ENCODE measurements around the gene XCL2.

DNA sequence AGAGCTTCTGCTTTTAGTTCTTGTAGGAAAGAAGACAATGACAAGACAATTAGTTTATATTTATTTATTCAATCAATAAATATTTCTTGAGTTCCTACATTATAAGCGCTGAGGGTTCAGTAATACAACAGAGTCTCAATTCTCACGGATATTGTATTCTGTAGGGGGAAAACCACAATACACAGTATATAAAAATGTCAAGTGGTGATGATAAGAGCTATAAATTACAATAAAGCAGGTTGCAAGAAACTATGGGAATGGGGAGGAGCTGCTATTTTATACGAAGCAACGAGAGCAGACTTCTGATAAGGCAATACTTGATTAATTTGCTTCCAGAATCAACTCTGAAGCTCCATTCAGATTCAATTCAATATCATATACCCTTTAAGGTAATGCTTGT is 22.0 kb upstream of the XCL2 start:
- no peak for TF ChIP-seq HDAC6 (IDR thresholded peaks at IDR 0.05; ENCODE audit: unreplicated experiment)
- TF ChIP-seq TBL1XR1 (IDR thresholded peaks at IDR 0.05; ENCODE audit: low read depth, low read length): no peak
- TF ChIP-seq, protein P1, sequence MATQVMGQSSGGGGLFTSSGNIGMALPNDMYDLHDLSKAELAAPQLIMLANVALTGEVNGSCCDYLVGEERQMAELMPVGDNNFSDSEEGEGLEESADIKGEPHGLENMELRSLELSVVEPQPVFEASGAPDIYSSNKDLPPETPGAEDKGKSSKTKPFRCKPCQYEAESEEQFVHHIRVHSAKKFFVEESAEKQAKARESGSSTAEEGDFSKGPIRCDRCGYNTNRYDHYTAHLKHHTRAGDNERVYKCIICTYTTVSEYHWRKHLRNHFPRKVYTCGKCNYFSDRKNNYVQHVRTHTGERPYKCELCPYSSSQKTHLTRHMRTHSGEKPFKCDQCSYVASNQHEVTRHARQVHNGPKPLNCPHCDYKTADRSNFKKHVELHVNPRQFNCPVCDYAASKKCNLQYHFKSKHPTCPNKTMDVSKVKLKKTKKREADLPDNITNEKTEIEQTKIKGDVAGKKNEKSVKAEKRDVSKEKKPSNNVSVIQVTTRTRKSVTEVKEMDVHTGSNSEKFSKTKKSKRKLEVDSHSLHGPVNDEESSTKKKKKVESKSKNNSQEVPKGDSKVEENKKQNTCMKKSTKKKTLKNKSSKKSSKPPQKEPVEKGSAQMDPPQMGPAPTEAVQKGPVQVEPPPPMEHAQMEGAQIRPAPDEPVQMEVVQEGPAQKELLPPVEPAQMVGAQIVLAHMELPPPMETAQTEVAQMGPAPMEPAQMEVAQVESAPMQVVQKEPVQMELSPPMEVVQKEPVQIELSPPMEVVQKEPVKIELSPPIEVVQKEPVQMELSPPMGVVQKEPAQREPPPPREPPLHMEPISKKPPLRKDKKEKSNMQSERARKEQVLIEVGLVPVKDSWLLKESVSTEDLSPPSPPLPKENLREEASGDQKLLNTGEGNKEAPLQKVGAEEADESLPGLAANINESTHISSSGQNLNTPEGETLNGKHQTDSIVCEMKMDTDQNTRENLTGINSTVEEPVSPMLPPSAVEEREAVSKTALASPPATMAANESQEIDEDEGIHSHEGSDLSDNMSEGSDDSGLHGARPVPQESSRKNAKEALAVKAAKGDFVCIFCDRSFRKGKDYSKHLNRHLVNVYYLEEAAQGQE (IDR thresholded peaks at IDR 0.05; ENCODE audit: low read depth, low read length): no peak
- no peak for TF ChIP-seq EZH2 (IDR thresholded peaks at IDR 0.05; ENCODE audit: borderline replicate concordance, control insufficient read depth, low read depth, low read length)
- TF ChIP-seq NFYA (IDR thresholded peaks at IDR 0.05; ENCODE audit: borderline replicate concordance, low read depth, low read length): no peak
- TF ChIP-seq, protein P2, sequence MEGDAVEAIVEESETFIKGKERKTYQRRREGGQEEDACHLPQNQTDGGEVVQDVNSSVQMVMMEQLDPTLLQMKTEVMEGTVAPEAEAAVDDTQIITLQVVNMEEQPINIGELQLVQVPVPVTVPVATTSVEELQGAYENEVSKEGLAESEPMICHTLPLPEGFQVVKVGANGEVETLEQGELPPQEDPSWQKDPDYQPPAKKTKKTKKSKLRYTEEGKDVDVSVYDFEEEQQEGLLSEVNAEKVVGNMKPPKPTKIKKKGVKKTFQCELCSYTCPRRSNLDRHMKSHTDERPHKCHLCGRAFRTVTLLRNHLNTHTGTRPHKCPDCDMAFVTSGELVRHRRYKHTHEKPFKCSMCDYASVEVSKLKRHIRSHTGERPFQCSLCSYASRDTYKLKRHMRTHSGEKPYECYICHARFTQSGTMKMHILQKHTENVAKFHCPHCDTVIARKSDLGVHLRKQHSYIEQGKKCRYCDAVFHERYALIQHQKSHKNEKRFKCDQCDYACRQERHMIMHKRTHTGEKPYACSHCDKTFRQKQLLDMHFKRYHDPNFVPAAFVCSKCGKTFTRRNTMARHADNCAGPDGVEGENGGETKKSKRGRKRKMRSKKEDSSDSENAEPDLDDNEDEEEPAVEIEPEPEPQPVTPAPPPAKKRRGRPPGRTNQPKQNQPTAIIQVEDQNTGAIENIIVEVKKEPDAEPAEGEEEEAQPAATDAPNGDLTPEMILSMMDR (IDR thresholded peaks at IDR 0.05 in 2 of 3, conservative IDR thresholded peaks at IDR 0.05 in 1 of 3; ENCODE audit: control insufficient read depth in 2 of 3, extremely low read depth in 1 of 3, insufficient read depth in 1 of 3, low read depth in 3 of 3, low read length in 3 of 3): no peak
- TF ChIP-seq EP300 (IDR thresholded peaks at IDR 0.05; ENCODE audit: borderline replicate concordance in 1 of 2, control insufficient read depth in 1 of 2, low read depth in 2 of 2, low read length in 2 of 2): no peak
- TF ChIP-seq SREBF2 (IDR thresholded peaks at IDR 0.05; ENCODE audit: low read length): no peak
- no peak for TF ChIP-seq NFIC (IDR thresholded peaks at IDR 0.05; ENCODE audit: low read depth, low read length)
- TF ChIP-seq MXI1 (IDR thresholded peaks at IDR 0.05; ENCODE audit: low read depth, low read length): no peak
- TF ChIP-seq POLR2A (IDR thresholded peaks at IDR 0.05; ENCODE audit: low read depth, low read length): no peak
- no peak for TF ChIP-seq KDM1A (IDR thresholded peaks at IDR 0.05; ENCODE audit: borderline replicate concordance)
- TF ChIP-seq, protein P3, sequence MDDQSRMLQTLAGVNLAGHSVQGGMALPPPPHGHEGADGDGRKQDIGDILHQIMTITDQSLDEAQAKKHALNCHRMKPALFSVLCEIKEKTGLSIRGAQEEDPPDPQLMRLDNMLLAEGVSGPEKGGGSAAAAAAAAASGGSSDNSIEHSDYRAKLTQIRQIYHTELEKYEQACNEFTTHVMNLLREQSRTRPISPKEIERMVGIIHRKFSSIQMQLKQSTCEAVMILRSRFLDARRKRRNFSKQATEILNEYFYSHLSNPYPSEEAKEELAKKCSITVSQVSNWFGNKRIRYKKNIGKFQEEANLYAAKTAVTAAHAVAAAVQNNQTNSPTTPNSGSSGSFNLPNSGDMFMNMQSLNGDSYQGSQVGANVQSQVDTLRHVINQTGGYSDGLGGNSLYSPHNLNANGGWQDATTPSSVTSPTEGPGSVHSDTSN (IDR thresholded peaks at IDR 0.05; ENCODE audit: insufficient replicate concordance, low read depth, low read length): no peak
- no peak for TF ChIP-seq ZNF274 (IDR thresholded peaks at IDR 0.05; ENCODE audit: insufficient read depth, insufficient read length)
